IMR-90 (cell line): Measurements from ENCODE around the gene MT1X. TPM values are rescaled to one million over a fixed set of nuclear protein-coding genes. Genes with fewer than 3 reads are reported as not detected.

Source experiments
- ATAC-seq: fragments of 200-7000 bp; cut with Tn5 transposase; 2 replicates; pipeline ENCODE4 v1.9.1; 2020; ENCODE audit warnings: low read depth, mild to moderate bottlenecking, moderate library complexity
- BruUV-seq: library from RNA; stranded (reverse); fragments of 400-500 nt; replicated peaks from 2 replicates; lab custom pipeline; 2021; lab: Mats Ljungman, UMichigan
- CTCF ChIA-PET: fragments of 300-600 bp; formaldehyde crosslinking; extraction: SDS; loops from one replicate; lab custom pipeline; 2021; ENCODE audit warnings: antibody characterized with exemption; lab: Yijun Ruan, JAX
- POLR2A ChIA-PET: fragments of 300-600 bp; sonication (Branson Sonifier 250); formaldehyde crosslinking; loops from one replicate; lab custom pipeline; 2022; ENCODE audit warnings: antibody characterized with exemption; ENCODE audit not compliant: unreplicated experiment; lab: Charles Lee
- DNase-seq: peaks from one replicate; pipeline ENCODE4 v3.0.0; 2013
- H2AFZ ChIP-seq: replicated peaks from 2 replicates; pipeline ENCODE3; 2013; ENCODE audit warnings: low read length, mild to moderate bottlenecking; ENCODE audit not compliant: poor library complexity
- H2AK5ac ChIP-seq: 2 replicates; pipeline ENCODE4 v1.6.1; 2013; ENCODE audit warnings: low read depth, low read length, inconsistent platforms
- H2AK9ac ChIP-seq: replicated peaks from 2 replicates; pipeline ENCODE3; 2013; ENCODE audit warnings: mild to moderate bottlenecking, low read depth, low read length, moderate library complexity; ENCODE audit not compliant: poor library complexity
- H2BK120ac ChIP-seq: 2 replicates; pipeline ENCODE4 v1.6.1; 2013; ENCODE audit warnings: low read depth, low read length, inconsistent platforms
- H2BK15ac ChIP-seq: 3 replicates; pipeline ENCODE4 v1.6.1; 2013; ENCODE audit warnings: low read depth, low read length, inconsistent platforms
- H2BK20ac ChIP-seq: 2 replicates; pipeline ENCODE4 v1.6.1; 2013; ENCODE audit warnings: low read depth, mild to moderate bottlenecking, inconsistent platforms, low read length, moderate library complexity
- H2BK5ac ChIP-seq: 2 replicates; pipeline ENCODE4 v1.6.1; 2013; ENCODE audit warnings: mild to moderate bottlenecking, low read depth, low read length, inconsistent platforms; ENCODE audit not compliant: poor library complexity, severe bottlenecking
- H3K14ac ChIP-seq: replicated peaks from 2 replicates; pipeline ENCODE4 v1.6.1; 2013; ENCODE audit warnings: low read depth, low read length, inconsistent platforms
- H3K18ac ChIP-seq: 2 replicates; pipeline ENCODE4 v1.6.1; 2013; ENCODE audit warnings: low read depth, low read length, control low read depth
- H3K23ac ChIP-seq: 2 replicates; pipeline ENCODE4 v1.6.1; 2013; ENCODE audit warnings: low read depth, low read length, inconsistent platforms
- H3K27ac ChIP-seq: 2 replicates; pipeline ENCODE4 v1.5.1; 2013; ENCODE audit warnings: mild to moderate bottlenecking, control low read depth, low read length; ENCODE audit not compliant: insufficient read depth
- H3K27me3 ChIP-seq: 2 replicates; pipeline ENCODE4 v1.6.1; 2013; ENCODE audit warnings: low read length; ENCODE audit not compliant: control insufficient read depth, insufficient read depth
- H3K36me3 ChIP-seq: 2 replicates; pipeline ENCODE4 v1.6.1; 2013; ENCODE audit warnings: low read length, mixed read lengths; ENCODE audit not compliant: control insufficient read depth, insufficient read depth
- H3K4ac ChIP-seq: 2 replicates; pipeline ENCODE4 v1.6.1; 2013; ENCODE audit warnings: low read depth, low read length, inconsistent platforms
- H3K4me1 ChIP-seq: 2 replicates; pipeline ENCODE4 v1.6.1; 2013; ENCODE audit warnings: low read length, mixed read lengths; ENCODE audit not compliant: control insufficient read depth, insufficient read depth
- H3K4me2 ChIP-seq: 2 replicates; pipeline ENCODE4 v1.6.1; 2013; ENCODE audit warnings: low read depth, mild to moderate bottlenecking, control low read depth, low read length, moderate library complexity
- H3K4me3 ChIP-seq: 2 replicates; pipeline ENCODE4 v1.5.1; 2013; ENCODE audit warnings: low read depth, mild to moderate bottlenecking, control low read depth, low read length, moderate library complexity; ENCODE audit not compliant: insufficient read depth
- H3K56ac ChIP-seq: 2 replicates; pipeline ENCODE4 v1.6.1; 2013; ENCODE audit warnings: low read length, inconsistent platforms; ENCODE audit not compliant: insufficient read depth; ENCODE audit errors: extremely low read depth
- H3K79me1 ChIP-seq, 2 experiments: 2 replicates each; pipeline ENCODE4 v1.6.1; 2013; ENCODE audit warnings: low read length in 2 of 2, inconsistent platforms in 1 of 2, low read depth in 1 of 2
- H3K9ac ChIP-seq: 2 replicates; pipeline ENCODE4 v1.6.1; 2013; ENCODE audit warnings: low read depth, low read length, control low read depth
- H3K9me1 ChIP-seq: 2 replicates; pipeline ENCODE4 v1.6.1; 2013; ENCODE audit warnings: low read length, inconsistent platforms; ENCODE audit not compliant: insufficient read depth
- H3K9me3 ChIP-seq: 2 replicates; pipeline ENCODE4 v1.6.1; 2013; ENCODE audit warnings: low read length; ENCODE audit not compliant: control insufficient read depth, insufficient read depth
- H4K20me1 ChIP-seq: 2 replicates; pipeline ENCODE4 v1.6.1; 2013; ENCODE audit warnings: low read length, inconsistent platforms; ENCODE audit not compliant: insufficient read depth
- H4K5ac ChIP-seq: 2 replicates; pipeline ENCODE4 v1.6.1; 2013; ENCODE audit warnings: mild to moderate bottlenecking, low read depth, low read length, control low read depth
- H4K8ac ChIP-seq, 2 experiments: 2 replicates each; pipeline ENCODE4 v1.6.1; 2013; ENCODE audit warnings: low read depth in 2 of 2, low read length in 2 of 2, control low read depth in 1 of 2, inconsistent platforms in 1 of 2
- H4K91ac ChIP-seq: 2 replicates; pipeline ENCODE4 v1.6.1; 2013; ENCODE audit warnings: low read depth, low read length, inconsistent platforms; ENCODE audit not compliant: insufficient read depth
- CEBPB ChIP-seq: IDR thresholded peaks from 2 replicates; pipeline ENCODE4 v1.6.1; 2012; ENCODE audit warnings: low read depth, low read length, improper control_type of control experiment
- CTCF ChIP-seq: conservative IDR thresholded peaks from 2 replicates; pipeline ENCODE4 v1.5.1; 2012; ENCODE audit warnings: mild to moderate bottlenecking, low read depth, low read length, improper control_type of control experiment
- ELK1 ChIP-seq: fragments of 150-350 bp; IDR thresholded peaks from 2 replicates; pipeline ENCODE4 v1.6.1; 2016; ENCODE audit warnings: low read depth, mild to moderate bottlenecking, low read length, moderate library complexity, borderline replicate concordance
- MAFK ChIP-seq: IDR thresholded peaks from 2 replicates; pipeline ENCODE4 v1.6.1; 2012; ENCODE audit warnings: low read depth, low read length, improper control_type of control experiment
- MAZ ChIP-seq: IDR thresholded peaks from 2 replicates; pipeline ENCODE4 v1.6.1; 2012; ENCODE audit warnings: low read depth, mild to moderate bottlenecking, low read length, improper control_type of control experiment, moderate library complexity, borderline replicate concordance
- MXI1 ChIP-seq: IDR thresholded peaks from 2 replicates; pipeline ENCODE4 v1.6.1; 2012; ENCODE audit warnings: low read depth, mild to moderate bottlenecking, low read length, moderate library complexity, borderline replicate concordance
- RFX5 ChIP-seq: IDR thresholded peaks from 2 replicates; pipeline ENCODE4 v1.8.0; 2012; ENCODE audit warnings: low read depth, mild to moderate bottlenecking, low read length, moderate library complexity
- USF2 ChIP-seq: fragments of 150-350 bp; IDR thresholded peaks from 2 replicates; pipeline ENCODE4 v1.6.1; 2017; ENCODE audit warnings: mild to moderate bottlenecking, antibody characterized with exemption, low read length, low read depth
- WGBS, 2 experiments: methylation state at CpG; one replicate each; pipeline versions ENCODE4 v1.1.5 to v1.1.7; 2013; ENCODE audit warnings: missing lambda C conversion rate in 2 of 2; ENCODE audit not compliant: insufficient read length in 1 of 2; ENCODE audit errors: extremely low coverage in 2 of 2; 5-methylcytosine and 5-hydroxymethylcytosine counted together
- dilution Hi-C: fragments of 300-500 bp; cut with HindIII; formaldehyde crosslinking; loops from one replicate; pipeline ENCODE4 v1.14.3; 2018; ENCODE audit warnings: low sequenced_read_pairs; ENCODE audit not compliant: unreplicated experiment
- in situ Hi-C: fragments of 300-500 bp; cut with MboI; formaldehyde crosslinking; loops from 3 replicates; pipeline ENCODE4 v1.14.3; 2019; ENCODE audit warnings: low sequenced_read_pairs, inconsistent platforms, mixed read lengths
- intact Hi-C: fragments of 100-400 bp; cut with micrococcal nuclease; formaldehyde crosslinking; loops from 2 replicates; pipeline ENCODE4 v1.10.0; 2022
- polyA plus RNA-seq, 3 experiments: library from polyadenylated mRNA; depleted of rRNA; stranded (reverse); fragments of >200 nt; gene quantifications; 2 replicates each; pipeline ENCODE4 v1.2.3, GENCODE V29; 2012; ENCODE audit warnings: low replicate concordance in 1 of 3
- total RNA-seq: library from RNA; depleted of rRNA; stranded (reverse); fragments of >200 nt; gene quantifications from 2 replicates; pipeline ENCODE4 v1.2.3, GENCODE V29; 2012

The MT1X gene
- total and polyA plus RNA-seq, 2 of the 4 experiments (the other 2 are of a cell fraction) = 5.6 to 170 TPM

- Histone ChIP-seq H3K4me3 (no peak overlapping the region), H2BK5ac (no peak overlapping the region), H3K36me3 (no peaks in the 10 kb centered on the region), H4K20me1 (no peaks in the 10 kb centered on the region), H2BK120ac (no peak overlapping the region), H4K91ac (no peak overlapping the region), H3K9me3 (no peaks in the 10 kb centered on the region), H3K56ac (no peak overlapping the region), H2AK9ac (no peak overlapping the region), H3K27me3 (peaks cover 73% of the 10 kb centered on the region), H3K18ac (no peak overlapping the region), H2BK15ac (no peak overlapping the region), H4K8ac (no peak overlapping the region), H3K23ac (no peak overlapping the region), H3K4me1 (peaks cover 2% of the 10 kb centered on the region; the same call in 1 of the 2 replicates), H3K14ac (no peak overlapping the region), H4K5ac (no peak overlapping the region), H3K9me1 (peaks cover 3% of the 10 kb centered on the region; the same call in 1 of the 2 replicates), H3K79me1 (no peaks in the 10 kb centered on the region), H3K9ac (no peak overlapping the region), H2AK5ac (no peak overlapping the region), H3K27ac (no peak overlapping the region), H2AFZ (no peak overlapping the region), H2BK20ac (no peak overlapping the region), H3K4me2 (no peak overlapping the region), H3K4ac (no peak overlapping the region)
- WGBS, 2 experiments = no CpG with 5 or more reads among the region's 7 CpGs
- dilution Hi-C loops = no loop called here
- in situ Hi-C loops = no loop called here
- ATAC-seq (no peak), DNase-seq (no peak)
- no TSS peak for BruUV-seq
- ChIA-PET CTCF (no interaction called here), POLR2A (interaction anchor here (0.6 to 0.7 kb wide), 2 partner anchors 29 to 127 kb away, joined by 6 to 9 read pairs; partner anchors contain the start of gene MT1X)
- TF ChIP-seq MXI1 = no peak
- no peak for TF ChIP-seq USF2
- TF ChIP-seq CTCF = no peak
- TF ChIP-seq MAFK = no peak
- no peak for TF ChIP-seq CEBPB
- no peak for TF ChIP-seq MAZ
- no peak for TF ChIP-seq ELK1
- TF ChIP-seq RFX5 = no peak
- intact Hi-C loops = no loop called here
These were observed 29.1 kb upstream of the MT1X start for GRCh38 chr16:56653218-56653617.
